Measurements from ENCODE around the gene CYB561D2. TPM values are rescaled to one million over a fixed set of nuclear protein-coding genes. Genes with fewer than 3 reads are reported as not detected.

The CYB561D2 gene
- total and polyA plus RNA-seq, 2 of the 13 experiments (the other 11 are each of a cell fraction or from before 2014, with no cell fraction given): 11.1 to 17.2 TPM

- no peak for TF ChIP-seq NFAT5 (CRISPR knock-in tag; IDR thresholded peaks at IDR 0.05)
- peak; percentile 82 for TF ChIP-seq SALL1 (CRISPR knock-in tag; IDR thresholded peaks at IDR 0.05)
- no peak for TF ChIP-seq NFE2 (CRISPR knock-in tag; IDR thresholded peaks at IDR 0.05)
- TF ChIP-seq ZNF576 (CRISPR knock-in tag; IDR thresholded peaks at IDR 0.05): no peak
- peak; percentile 95 for TF ChIP-seq IKZF4 (CRISPR knock-in tag; IDR thresholded peaks at IDR 0.05; ENCODE audit: borderline replicate concordance, low read depth, not compliant biosample characterization)
- TF ChIP-seq POGZ (CRISPR knock-in tag; IDR thresholded peaks at IDR 0.05): no peak; the same call in 1 of the 2 replicates
- TF ChIP-seq XRCC5 (optimal IDR thresholded peaks at IDR 0.05; ENCODE audit: low read length): peak; percentile 80
- TF ChIP-seq ZNF773 (CRISPR knock-in tag; IDR thresholded peaks at IDR 0.05; ENCODE audit: borderline replicate concordance): peak; percentile 86; the same call in 1 of the 2 replicates
- peak; percentile 85 for TF ChIP-seq ZNF510 (CRISPR knock-in tag; IDR thresholded peaks at IDR 0.05; ENCODE audit: low read depth)
- no peak for TF ChIP-seq ZNF775 (CRISPR knock-in tag; IDR thresholded peaks at IDR 0.05; ENCODE audit: borderline replicate concordance)
- no peak for TF ChIP-seq ZBTB40 (IDR thresholded peaks at IDR 0.05)
- TF ChIP-seq ZBTB40 (CRISPR knock-in tag; IDR thresholded peaks at IDR 0.05): peak; percentile 80
- TF ChIP-seq PLRG1 (conservative IDR thresholded peaks at IDR 0.05): no peak
- no peak for TF ChIP-seq HMG20B (CRISPR knock-in tag; conservative IDR thresholded peaks at IDR 0.05)
Measured at GRCh38 chr3:50358911-50359759, 8.5 kb downstream of the CYB561D2 start, which contains the start of gene TMEM115 (continued).
